Thoracic aorta (tissue), 2 donors: ENCODE data around the gene UFD1. TPM values are rescaled to one million over a fixed set of nuclear protein-coding genes. Genes with fewer than 3 reads are reported as not detected.

ENCODE experiments used
- ATAC-seq: fragments of 150-250 bp; one replicate; pipeline ENCODE4 v1.8.0; 2017; ENCODE audit warnings: low read depth; ENCODE audit not compliant: insufficient number of reproducible peaks, low FRiP score
- DNase-seq: peaks from one replicate; pipeline ENCODE4 v3.0.0-alpha.2; 2020; ENCODE audit warnings: low spot score
- H3K27ac ChIP-seq, 2 donors: fragments of 200-600 bp; sonication (generic); 1 replicate in 1 of 2; 2 replicates in 1 of 2; pipeline ENCODE4 v1.5.1; 2016; ENCODE audit warnings: mild to moderate bottlenecking in 2 of 2, moderate library complexity in 2 of 2
- H3K27me3 ChIP-seq: fragments of 200-600 bp; sonication (generic); replicated peaks from 2 replicates; pipeline ENCODE4 v1.6.0; 2016; ENCODE audit warnings: mild to moderate bottlenecking; ENCODE audit not compliant: insufficient read depth
- H3K36me3 ChIP-seq: fragments of 200-600 bp; sonication (generic); one replicate; pipeline ENCODE4 v1.5.1; 2016
- H3K4me1 ChIP-seq, 2 donors: fragments of 200-600 bp; sonication (generic); 1 replicate in 1 of 2; 2 replicates in 1 of 2; pipeline versions ENCODE4 v1.5.1 to v1.6.0; 2016; ENCODE audit warnings: low read depth in 2 of 2, mild to moderate bottlenecking in 1 of 2; ENCODE audit not compliant: control insufficient read depth in 1 of 2
- H3K4me3 ChIP-seq: fragments of 200-600 bp; sonication (generic); 2 replicates; pipeline ENCODE4 v1.5.1; 2016; ENCODE audit warnings: mild to moderate bottlenecking
- H3K9me3 ChIP-seq: fragments of 200-600 bp; sonication (generic); 2 replicates; pipeline ENCODE4 v1.5.1; 2016
- total RNA-seq, 2 donors: library from RNA; depleted of rRNA; stranded (reverse); fragments of >200 nt; gene quantifications; one replicate each; pipeline versions ENCODE4 v1.1.0 to v1.2.3, GENCODE V29; 2016
- TF ChIP-seq, protein P1 (sequence below): fragments of 200-600 bp; sonication (generic); IDR thresholded peaks from one replicate; pipeline ENCODE4 v1.5.1; 2019; ENCODE audit warnings: antibody characterized with exemption

The UFD1 gene
- total RNA-seq, 2 donors from 2014 or later, result 32.0 to 32.5 TPM

GRCh38 chr22:19469421-19469820 lies 9.6 kb downstream of the UFD1 start:
- no peak for ATAC-seq
- no peaks in the 10 kb centered on the region for H3K27me3 ChIP-seq
- TF ChIP-seq, protein P1, sequence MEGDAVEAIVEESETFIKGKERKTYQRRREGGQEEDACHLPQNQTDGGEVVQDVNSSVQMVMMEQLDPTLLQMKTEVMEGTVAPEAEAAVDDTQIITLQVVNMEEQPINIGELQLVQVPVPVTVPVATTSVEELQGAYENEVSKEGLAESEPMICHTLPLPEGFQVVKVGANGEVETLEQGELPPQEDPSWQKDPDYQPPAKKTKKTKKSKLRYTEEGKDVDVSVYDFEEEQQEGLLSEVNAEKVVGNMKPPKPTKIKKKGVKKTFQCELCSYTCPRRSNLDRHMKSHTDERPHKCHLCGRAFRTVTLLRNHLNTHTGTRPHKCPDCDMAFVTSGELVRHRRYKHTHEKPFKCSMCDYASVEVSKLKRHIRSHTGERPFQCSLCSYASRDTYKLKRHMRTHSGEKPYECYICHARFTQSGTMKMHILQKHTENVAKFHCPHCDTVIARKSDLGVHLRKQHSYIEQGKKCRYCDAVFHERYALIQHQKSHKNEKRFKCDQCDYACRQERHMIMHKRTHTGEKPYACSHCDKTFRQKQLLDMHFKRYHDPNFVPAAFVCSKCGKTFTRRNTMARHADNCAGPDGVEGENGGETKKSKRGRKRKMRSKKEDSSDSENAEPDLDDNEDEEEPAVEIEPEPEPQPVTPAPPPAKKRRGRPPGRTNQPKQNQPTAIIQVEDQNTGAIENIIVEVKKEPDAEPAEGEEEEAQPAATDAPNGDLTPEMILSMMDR, result no peak
- no peak overlapping the region for H3K4me3 ChIP-seq
- no peaks in the 10 kb centered on the region for H3K4me1 ChIP-seq
- H3K36me3 ChIP-seq, result peaks cover 83% of the 10 kb centered on the region
- no peak for DNase-seq
- no peaks in the 10 kb centered on the region for H3K9me3 ChIP-seq
- H3K27ac ChIP-seq, result no peak overlapping the region

DNA sequence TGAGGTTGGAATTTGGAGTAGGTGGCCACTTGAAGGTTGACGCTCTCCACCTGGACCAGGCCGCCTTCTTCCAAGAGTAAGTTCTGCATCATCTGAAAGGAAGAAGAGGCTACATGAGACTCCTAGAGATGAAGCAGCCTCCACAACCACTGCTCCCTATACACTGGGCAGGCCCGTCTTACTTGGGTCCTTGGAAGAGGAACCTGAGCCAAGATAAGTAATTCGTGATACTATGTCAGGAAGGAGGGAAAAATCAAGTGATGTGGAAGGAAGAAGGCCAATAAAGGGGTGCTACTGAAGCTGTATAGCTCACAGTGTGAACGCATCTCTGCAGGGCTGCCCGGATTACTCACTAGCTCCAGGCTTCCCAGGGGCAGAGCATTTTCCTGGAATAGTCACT lies 11.1 kb downstream of the UFD1 start:
- no peaks in the 10 kb centered on the region for H3K4me1 ChIP-seq
- no peaks in the 10 kb centered on the region for H3K9me3 ChIP-seq
- H3K4me3 ChIP-seq, result no peak overlapping the region
- TF ChIP-seq, protein P1, result no peak
- DNase-seq (no peak), ATAC-seq (no peak)
- H3K36me3 ChIP-seq, result peaks cover 76% of the 10 kb centered on the region
- H3K27ac ChIP-seq, result no peak overlapping the region
- H3K27me3 ChIP-seq, result no peaks in the 10 kb centered on the region

- no peak overlapping the region for H3K4me3 ChIP-seq
- DNase-seq (no peak), ATAC-seq (no peak)
- peaks cover 72% of the 10 kb centered on the region for H3K36me3 ChIP-seq
- H3K27me3 ChIP-seq, result no peaks in the 10 kb centered on the region
- H3K27ac ChIP-seq, result no peak overlapping the region
- TF ChIP-seq, protein P1, result no peak
- H3K9me3 ChIP-seq, result no peaks in the 10 kb centered on the region
- H3K4me1 ChIP-seq, result no peaks in the 10 kb centered on the region
Observed at GRCh38 chr22:19466848-19467752, 11.9 kb downstream of the UFD1 start.

GRCh38 chr22:19466126-19466716 lies 12.8 kb downstream of the UFD1 start:
- H3K36me3 ChIP-seq, result peaks cover 66% of the 10 kb centered on the region
- no peaks in the 10 kb centered on the region for H3K4me1 ChIP-seq
- ATAC-seq, result no peak
- no peak overlapping the region for H3K27ac ChIP-seq
- TF ChIP-seq, protein P1, result no peak
- no peak overlapping the region for H3K4me3 ChIP-seq
- no peaks in the 10 kb centered on the region for H3K27me3 ChIP-seq
- DNase-seq, result no peak
- no peaks in the 10 kb centered on the region for H3K9me3 ChIP-seq

DNA sequence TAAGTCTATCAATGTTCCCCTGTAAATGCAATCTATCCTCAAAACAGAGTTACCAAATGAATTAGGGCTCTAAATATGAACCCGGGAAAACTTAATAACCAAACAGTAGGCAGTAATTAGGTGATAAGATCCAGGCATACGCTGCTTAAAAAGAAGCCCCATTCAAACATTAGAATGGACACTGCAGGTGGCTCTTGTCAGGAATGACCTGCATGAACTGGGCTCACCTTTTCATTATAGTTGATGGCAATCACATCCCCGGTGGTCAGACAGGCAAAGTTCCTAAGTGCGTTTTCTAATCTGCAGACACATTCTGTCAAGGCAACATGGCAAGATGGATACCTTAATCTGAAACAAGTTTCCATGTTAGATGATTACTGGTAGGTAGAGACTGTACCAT lies 14.0 kb downstream of the UFD1 start:
- ATAC-seq, result no peak

More for the DNA sequence above, 14.0 kb downstream of the UFD1 start:
- no peaks in the 10 kb centered on the region for H3K27me3 ChIP-seq
- H3K4me3 ChIP-seq, result no peak overlapping the region
- H3K4me1 ChIP-seq, result no peaks in the 10 kb centered on the region
- H3K36me3 ChIP-seq, result peaks cover 55% of the 10 kb centered on the region
- H3K9me3 ChIP-seq, result no peaks in the 10 kb centered on the region
- no peak overlapping the region for H3K27ac ChIP-seq
- DNase-seq, result no peak
- TF ChIP-seq, protein P1, result no peak
